Epithelial cell of esophagus (primary cell): ENCODE measurements around the gene TNNI3K.

ENCODE experiments used
- DNase-seq: peaks from one replicate; pipeline ENCODE4 v3.0.0; 2010; ENCODE audit warnings: low read depth
- H3K4me3 ChIP-seq: 2 replicates; pipeline ENCODE4 v1.5.1; 2011; ENCODE audit warnings: mild to moderate bottlenecking, low read length, control low read depth
- TF ChIP-seq, protein P1 (sequence below): IDR thresholded peaks from 2 replicates; pipeline ENCODE4 v1.5.1; 2011; ENCODE audit warnings: low read depth, mild to moderate bottlenecking, low read length, control low read depth, inconsistent platforms; ENCODE audit not compliant: insufficient read depth; ENCODE audit errors: missing control alignments

Gene TNNI3K

DNA sequence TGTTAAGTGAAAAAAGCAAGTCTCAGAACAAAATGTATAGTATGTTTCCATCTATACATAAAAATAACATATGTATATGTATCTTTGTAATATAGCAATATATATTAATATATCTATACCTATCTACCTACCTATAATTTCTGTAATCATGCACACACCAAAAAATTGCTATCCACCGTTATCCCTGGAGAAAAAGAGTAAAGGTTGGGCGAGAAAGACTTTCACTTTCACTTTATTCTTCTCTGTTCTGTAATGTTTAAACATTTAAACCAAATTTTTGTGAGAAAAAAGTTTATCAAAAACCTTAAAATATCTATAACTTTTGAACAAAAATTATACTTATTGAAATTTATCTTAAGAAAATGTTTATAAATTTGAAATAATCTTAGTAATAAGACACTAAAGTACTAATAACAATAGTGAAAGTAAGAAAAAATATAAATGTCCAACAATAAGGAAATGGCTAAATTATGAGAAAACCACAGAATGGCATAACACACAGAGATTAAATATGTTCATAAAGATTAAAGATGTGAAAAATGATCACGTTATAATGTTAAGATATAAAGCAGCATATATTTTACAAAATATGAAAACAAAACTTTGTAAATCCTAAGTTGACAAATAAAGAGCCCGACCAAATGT lies 351.2 kb downstream of the TNNI3K start:
- no peak overlapping the region for H3K4me3 ChIP-seq
- TF ChIP-seq, protein P1, sequence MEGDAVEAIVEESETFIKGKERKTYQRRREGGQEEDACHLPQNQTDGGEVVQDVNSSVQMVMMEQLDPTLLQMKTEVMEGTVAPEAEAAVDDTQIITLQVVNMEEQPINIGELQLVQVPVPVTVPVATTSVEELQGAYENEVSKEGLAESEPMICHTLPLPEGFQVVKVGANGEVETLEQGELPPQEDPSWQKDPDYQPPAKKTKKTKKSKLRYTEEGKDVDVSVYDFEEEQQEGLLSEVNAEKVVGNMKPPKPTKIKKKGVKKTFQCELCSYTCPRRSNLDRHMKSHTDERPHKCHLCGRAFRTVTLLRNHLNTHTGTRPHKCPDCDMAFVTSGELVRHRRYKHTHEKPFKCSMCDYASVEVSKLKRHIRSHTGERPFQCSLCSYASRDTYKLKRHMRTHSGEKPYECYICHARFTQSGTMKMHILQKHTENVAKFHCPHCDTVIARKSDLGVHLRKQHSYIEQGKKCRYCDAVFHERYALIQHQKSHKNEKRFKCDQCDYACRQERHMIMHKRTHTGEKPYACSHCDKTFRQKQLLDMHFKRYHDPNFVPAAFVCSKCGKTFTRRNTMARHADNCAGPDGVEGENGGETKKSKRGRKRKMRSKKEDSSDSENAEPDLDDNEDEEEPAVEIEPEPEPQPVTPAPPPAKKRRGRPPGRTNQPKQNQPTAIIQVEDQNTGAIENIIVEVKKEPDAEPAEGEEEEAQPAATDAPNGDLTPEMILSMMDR, result no peak
- DNase-seq, result no peak

DNA sequence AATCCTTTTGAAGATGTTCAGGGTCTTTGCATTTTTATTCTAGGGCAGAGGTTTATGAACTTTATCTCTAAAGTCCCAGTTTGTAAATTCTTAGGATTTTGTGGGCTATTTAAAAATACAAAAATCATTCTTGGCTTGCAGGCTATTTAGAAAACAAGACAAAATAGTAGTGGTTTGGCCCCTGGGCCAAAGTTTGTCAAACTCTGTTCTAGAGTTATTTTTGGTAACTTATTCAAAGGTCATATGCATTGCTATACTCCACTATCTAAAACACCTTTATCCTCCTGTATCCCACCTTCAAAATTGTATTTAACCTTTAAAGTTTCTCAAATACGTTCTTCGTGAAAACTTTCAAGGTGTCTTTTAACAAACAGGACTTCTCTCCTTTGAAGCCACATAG lies 352.7 kb downstream of the TNNI3K start:
- TF ChIP-seq, protein P1, result no peak
- no peak for DNase-seq
- H3K4me3 ChIP-seq, result no peak overlapping the region

DNA sequence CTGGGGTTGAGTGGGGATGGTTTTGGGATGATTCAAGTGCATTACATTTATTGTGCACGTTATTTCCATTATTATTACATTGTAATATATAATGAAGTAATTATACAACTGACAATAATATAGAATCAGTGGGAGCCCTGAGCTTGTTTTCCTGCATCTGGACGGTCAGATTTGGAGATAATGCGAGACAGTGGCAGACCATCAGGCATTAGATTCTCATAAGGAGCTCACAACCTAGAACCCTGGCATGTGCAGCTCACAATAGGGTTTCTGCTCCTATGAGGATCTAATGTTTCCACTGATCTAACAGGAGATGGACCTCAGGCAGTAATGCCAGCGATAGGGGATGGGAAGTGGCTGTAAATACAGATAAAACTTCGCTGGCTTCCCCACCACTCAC lies 355.1 kb downstream of the TNNI3K start:
- TF ChIP-seq, protein P1, result no peak

DNA sequence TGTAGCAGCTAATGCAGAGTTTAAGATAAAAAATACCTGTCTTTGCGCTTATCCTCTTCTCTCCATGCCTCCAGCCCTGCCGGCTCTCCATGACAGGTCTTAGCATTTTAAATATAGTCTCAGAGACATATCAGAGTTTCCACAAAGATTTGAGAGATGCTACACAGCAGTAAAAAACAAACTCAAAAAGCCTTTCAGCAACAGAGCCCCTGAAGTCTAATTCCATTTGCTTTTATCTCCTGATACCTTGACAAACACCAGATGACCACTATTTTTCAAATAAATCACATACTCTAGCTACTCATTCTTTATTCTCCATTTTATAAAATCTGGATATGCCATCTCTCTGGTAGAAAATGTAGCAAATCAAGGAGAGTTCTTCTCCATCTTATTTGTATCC lies 356.8 kb downstream of the TNNI3K start:
- TF ChIP-seq, protein P1, result no peak
- no peak overlapping the region for H3K4me3 ChIP-seq
- no peak for DNase-seq

More for the DNA sequence above, 355.1 kb downstream of the TNNI3K start:
- no peak overlapping the region for H3K4me3 ChIP-seq
- no peak for DNase-seq

DNA sequence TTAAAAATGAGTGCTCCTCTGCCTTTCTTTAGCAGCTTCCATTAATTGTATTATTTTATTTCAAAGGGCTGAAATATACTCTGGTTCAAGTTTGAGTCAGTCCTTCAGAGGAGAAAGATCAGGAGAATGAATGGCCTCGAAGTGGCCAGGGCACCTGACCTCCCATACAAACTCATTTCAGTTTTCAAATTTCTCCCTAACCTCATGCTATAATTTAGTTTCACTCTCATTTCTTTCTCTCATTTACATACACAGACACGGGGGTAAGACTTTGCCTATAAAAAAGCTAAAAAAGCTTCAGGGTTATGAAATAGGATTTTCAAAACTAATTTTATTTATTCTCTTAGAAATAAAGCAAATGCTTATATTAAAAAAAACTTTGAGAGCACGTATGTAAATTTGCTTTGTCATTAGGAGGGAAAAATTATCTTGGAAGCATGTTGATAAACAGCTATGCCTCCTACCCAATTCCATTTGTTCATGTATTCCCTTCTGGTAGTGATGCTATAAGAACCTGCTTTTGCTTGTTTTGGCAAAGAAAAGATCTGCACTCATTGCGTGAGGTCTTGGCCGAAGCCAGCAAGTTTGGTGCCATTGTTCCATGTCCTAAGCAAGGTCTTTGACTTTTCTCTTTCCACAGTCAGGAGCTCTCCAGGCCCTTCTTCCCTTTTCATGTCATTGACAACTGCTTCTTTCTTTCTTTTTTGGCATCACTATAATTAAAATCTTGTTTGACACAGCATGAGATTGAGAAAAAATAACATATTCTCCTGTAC lies 357.6 kb downstream of the TNNI3K start:
- H3K4me3 ChIP-seq, result no peak overlapping the region
- DNase-seq, result no peak
- TF ChIP-seq, protein P1, result no peak
